NCI-H1417 (cell line): ENCODE data around the gene DCAF17.

Experiments used
- DNase-seq, 3 experiments: peaks; one replicate each; lab custom pipeline; 2025; lab: John Stamatoyannopoulos, UW

Gene DCAF17, protein sequence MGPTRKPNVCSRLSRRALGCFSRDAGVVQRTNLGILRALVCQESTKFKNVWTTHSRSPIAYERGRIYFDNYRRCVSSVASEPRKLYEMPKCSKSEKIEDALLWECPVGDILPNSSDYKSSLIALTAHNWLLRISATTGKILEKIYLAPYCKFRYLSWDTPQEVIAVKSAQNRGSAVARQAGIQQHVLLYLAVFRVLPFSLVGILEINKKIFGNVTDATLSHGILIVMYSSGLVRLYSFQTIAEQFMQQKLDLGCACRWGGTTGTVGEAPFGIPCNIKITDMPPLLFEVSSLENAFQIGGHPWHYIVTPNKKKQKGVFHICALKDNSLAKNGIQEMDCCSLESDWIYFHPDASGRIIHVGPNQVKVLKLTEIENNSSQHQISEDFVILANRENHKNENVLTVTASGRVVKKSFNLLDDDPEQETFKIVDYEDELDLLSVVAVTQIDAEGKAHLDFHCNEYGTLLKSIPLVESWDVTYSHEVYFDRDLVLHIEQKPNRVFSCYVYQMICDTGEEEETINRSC

DNA sequence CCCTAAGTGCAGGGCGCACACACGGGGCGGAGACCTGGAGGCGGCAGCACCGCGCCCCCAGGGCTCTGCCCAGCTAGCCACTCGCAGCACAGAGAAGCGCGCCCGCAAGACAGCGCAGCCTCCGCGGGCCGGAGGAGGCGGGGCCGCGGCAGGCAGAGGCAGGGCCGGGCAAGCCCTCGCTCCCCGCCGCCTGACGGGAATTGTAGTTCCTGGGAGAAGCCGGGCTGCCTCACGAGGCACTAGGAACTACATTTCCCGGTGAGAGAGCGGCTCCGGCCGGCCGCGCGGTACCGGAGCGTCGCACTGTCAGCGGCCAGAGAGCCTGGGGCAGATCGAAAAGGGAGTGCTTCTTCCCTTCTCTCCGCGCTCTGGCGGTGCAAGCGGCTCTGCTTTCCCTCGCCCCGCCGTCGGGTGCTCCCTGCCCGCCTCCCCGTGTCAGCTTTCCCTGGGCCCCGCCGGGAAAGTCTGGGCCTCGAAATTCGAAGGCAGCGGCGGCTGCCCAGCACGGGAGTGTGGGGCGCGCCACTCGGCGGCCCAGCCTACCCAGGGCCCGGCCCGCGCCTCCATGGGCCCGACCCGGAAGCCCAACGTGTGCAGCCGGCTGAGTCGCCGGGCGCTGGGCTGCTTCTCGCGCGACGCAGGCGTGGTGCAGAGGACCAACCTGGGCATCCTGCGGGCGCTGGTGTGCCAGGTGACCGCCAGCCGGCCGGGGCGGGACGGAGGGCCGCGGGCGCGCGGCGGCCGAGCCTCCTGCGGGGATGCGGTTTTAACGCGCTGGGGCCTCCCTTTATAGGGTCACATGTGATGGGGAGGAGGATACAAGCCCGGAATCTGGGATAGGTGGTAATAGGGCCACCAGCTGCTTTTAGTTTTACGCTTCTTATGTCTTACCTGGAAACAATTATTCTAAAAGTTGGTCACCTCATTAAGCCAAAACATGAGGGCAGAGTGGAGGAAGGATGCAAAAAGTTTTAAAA is at the start of gene DCAF17:
DCAF17 (plus strand) TSS at position 214 of the 977 bp plus-strand sequence; CDS start at position 566, 352 bp downstream.
- DNase-seq = peak; percentile 76 to 88 (median 87)

DNA sequence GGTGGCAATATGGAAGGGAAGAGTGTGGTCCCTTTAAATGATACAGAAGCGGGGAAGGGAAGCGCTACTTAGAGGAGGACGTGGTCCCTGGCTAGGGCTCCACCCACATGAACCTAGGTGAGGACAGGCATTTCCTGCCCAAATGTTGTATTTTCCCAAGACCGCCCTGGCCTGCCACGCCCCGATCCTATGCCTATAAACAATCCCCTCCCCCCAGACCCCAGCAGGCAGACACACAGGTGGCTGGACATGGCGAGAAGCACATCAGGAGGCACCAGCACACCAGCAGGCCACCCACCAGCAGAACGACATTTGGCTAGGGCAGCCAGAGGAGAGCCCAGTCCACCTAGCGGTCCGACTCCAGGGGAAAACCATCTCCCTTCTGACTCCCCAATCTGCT is 47.4 kb upstream of the DCAF17 start:
- no peak for DNase-seq

DNA sequence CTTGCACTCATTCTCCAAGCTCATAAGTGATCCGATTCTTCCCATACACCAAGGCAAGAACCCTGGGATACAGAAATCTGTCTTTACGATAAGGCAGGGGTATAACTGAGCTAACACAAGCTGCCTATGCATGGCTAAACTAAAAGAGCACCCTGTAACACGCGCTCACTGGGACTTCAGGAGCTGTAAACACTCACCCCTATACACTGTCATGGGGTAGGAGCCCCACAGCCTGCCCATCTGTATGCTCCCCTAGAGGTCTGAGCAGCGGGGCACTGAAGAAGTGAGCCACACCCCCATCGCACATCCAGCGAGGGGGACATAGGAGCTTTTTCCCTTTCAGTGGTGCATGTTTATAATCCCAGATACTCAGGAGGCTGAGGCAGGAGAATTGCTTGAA is 47.0 kb upstream of the DCAF17 start:
- DNase-seq = no peak

DNA sequence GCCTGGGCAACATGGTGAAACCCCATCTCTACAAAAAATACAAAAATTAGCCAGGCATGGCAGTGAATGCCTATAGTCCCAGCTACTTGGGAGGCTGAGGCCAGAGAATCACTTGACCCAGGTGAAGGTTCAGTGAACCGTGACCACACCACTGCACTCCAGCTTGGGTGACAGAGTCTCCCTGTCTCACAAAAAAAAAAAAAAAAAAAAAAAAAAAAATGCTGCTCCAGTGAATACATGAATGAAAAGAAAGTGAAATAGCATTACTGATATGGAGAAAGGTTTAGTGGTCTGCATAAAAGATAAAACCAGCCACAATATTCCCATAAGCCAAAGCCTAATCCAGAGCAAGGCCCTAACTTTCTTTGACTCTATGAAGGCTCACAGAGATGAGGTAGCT is 44.7 kb upstream of the DCAF17 start:
- no peak for DNase-seq

DNA sequence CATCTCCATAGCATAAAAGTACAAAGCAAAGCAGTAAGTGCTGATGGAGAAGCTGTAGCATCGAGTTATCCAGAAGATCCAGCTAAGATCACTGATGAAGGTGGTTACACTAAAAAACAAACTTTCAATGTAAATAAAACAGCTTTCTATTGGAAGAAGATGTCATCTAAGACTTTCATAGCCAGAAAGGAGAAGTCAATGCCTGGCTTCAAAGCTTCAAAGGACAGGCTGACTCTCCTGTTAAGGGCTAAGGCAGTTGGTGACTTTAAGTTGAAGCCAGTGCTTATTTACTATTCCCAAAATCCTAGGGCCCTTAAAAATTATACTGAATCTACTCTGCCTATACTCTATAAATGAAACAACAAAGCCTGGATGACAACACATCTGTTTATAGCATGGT is 44.2 kb upstream of the DCAF17 start:
- DNase-seq = no peak

DNA sequence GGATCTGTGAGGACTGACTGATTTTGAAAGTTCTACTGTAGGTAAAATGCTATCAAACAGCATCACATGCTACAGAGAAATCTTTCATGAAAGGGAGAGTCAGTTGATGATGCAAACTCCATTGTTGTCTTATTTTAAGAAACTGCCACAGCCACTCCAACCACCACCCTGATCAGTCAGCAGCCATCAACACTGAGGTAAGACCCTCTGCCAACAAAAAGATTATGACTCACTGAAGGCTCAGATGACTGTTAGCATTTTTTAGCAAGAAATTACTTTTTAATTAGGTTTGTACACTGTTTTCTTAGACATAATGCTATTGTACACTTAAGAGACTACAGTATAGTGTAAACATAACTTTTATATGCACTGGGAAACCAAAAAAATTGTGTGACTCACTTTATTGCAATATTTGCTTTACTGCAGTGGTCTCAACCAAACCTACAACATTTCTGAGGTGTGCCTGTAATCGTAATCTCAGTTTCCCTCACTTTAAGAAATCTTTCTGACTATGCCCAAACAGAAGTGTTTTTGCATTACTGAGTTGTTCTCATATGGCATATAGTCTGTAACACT is 43.0 kb upstream of the DCAF17 start:
- no peak for DNase-seq

DNA sequence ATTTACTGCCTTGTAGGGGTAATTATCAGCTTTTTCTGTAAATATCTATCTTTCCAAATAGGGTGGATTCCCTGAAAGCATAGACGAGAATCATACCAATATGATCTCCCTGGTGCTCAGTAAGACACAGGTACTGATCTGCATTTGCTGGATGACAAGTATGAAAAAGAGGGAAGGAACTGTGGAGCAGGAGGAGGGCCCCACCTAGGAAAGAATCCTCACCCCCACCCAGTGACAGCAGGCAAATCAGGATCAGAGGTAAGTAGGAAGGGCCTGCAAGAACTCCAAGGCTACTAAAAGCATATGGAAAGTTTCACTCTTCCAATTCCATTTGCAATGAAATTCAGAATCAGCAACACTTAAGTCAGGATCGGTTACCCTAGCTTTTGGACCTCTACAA is 42.5 kb upstream of the DCAF17 start:
- no peak for DNase-seq

DNA sequence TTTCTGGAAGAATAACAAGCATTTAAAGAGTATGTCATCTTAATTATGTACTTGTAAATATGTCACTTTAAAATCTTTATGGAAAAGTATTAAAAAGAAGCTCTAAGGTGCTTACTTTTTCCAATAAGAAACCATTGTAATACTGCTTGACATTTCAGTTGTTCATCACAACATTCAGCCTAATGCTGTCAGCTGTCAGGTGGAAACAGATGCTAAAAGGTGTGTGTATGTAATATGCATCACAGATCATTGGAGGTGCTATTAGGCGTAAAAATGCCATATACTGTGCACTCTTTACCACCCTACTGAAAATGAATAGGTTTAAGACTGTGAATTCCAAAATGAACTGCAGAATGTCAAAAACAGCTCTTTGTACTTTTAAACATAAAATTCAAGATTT is 40.5 kb upstream of the DCAF17 start:
- DNase-seq = no peak

DNA sequence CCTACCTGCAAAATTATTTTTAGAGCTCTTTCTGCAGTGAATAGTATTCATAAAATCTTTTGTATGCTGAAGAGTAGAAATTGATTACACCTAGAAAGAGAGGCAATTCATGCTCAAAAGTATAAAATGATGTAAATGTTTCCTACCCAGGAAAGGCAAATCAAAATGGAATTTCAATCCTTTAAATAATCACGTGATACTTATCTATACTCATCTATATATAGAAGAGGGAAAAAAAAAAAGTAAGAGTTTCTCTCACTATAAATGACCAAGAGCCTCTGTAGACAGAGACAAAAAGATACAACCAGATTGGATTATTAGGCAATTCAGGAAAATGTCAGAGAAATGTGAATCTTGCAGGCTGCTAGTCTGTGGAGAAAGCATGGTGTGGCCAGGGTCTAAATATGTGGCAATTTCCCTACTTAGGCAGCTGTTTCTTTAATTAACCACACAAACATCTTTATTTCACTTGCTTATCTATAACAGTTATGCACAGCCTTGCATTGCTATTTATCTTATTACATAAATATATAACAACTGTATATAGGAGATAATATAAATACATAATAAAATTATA is 39.8 kb upstream of the DCAF17 start:
- no peak for DNase-seq

DNA sequence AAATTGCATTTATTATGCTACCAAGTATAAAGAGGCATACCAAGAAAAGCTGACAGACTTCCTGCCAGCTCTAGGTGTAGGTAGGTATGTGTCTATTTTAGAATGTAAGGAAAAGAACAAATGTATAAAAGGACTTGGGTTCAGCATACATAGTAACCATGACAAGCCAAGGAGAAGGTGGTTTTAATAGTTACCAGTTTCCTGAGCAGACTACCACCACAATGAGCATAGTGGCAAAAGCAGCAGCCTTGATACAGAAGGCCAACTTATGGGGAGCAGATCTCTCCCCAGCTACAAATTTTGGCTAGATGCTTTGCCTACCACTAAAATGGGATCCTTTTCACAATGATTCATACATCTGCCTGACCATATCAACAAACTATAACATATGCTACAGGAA is 34.7 kb upstream of the DCAF17 start:
- no peak for DNase-seq

DNA sequence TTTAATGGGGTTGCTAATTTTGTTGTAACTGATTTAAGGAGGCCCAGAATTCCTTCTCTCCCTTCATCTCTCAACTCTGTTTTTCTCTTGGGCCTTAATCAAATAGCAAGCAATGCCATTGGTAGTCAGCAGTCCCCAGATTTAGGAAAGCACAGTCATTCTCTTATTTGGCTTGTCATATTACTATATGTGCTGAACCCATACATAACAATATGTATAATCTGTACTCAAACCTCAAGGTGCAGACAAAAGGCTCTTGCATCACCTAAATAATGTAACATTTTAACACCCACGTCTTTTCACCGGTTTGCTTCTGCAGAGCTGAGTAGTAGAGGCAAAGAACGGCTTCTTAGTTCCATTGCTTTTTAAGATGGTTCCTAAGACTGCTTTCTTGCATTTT is 33.6 kb upstream of the DCAF17 start:
- no peak for DNase-seq

DNA sequence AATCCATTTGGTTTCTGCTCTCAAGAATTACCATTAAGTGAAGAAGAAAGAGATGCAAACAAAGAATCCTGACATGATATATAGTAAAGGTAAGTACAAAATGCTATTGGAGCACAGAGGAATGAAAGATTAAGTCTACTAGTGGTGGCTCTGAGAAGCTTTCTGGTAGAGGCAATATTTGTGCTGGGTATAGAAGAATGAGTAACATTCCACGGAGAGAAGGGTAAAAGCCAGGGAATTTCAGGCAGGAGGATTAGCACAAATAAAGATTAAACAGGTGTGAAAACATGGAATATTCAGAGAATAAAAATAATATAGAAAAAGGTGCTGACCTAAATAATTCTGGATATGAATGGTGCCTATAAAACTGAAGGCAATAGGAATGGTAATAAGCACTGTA is 32.1 kb upstream of the DCAF17 start:
- DNase-seq = no peak

DNA sequence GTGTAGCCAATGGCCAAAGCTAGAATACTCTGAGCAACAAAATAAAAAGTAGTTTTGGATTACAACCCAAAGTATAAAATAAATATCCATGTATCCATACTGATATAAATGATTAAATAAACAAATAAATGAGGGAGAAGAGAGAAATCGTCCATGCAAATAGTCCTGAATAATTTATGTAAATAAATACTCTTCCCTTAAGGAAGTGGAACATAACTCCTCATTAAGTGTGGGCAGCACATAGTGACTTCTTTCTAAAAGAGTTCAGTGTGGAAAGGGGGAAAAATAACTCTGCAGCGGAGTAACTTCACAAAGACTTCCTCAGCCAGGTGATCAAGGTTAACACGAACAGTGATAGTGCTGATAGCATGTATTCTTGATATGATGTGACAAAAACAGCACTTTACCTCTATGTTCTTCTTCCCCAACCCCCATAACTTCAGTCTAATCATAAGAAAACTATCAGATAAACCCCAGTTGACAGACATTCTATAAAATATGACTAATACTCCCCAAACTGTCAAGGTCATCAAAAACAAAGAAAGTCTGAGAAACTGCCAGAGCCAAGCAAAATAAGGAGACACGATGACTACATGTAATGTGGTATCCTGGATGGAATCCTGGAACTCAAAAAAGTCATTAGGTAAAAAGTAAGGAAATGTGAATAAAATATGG is 31.0 kb upstream of the DCAF17 start:
- no peak for DNase-seq

DNA sequence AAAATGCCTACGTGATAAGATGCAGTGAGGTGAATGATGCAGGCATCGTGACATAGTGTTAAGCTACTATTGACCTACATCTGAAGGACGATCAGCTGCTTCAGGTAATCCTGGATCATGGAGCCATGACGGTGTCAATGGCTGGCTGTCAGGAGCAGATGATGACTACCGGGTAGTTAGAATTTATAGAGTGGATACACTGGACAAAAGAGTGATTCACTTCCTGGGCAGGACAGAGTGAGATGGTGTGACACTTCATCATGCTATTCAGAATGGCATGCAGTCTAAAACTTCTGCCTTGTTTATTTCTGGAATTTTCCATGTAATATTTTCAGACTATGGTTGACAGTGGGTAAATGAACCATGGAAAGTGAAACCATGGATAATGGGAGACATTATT is 29.8 kb upstream of the DCAF17 start:
- no peak for DNase-seq

DNA sequence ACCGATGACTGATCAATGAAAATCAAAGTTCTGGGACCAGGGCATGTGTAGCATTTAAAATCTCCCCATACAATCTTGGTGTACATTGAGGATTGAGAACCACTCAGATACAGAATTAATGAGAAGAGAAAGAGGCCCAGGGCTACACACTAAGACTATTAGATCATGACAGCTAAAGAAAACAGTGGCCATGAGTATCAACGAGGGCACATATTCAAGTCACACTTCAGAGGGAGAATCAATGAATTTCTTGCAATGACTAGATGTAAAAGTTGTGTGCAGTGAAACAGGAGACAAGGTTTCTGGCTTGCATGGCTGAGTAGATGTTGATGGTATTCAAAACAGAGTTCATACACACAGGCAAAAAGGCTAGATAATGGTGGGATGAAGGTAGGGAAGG is 29.3 kb upstream of the DCAF17 start:
- DNase-seq = no peak

DNA sequence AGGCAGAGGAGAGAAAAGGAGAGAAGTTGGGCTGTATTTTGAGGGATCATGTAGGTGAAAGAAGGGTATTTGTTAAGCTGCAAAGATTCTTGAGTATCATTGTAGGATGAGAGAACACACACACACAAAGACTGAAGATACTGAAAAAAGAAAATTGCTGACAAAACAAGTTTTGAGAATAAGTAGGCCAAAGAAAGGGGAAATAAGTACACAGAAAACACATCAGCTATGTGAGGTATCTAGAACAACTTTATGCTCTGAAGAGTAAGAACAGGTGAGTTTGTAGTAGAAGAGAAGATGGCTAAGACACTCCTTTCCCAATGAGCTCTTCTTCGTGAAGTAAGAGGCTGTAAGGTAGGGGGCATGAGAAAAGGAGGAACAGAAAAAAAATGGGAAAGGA is 28.5 kb upstream of the DCAF17 start:
- DNase-seq = no peak

DNA sequence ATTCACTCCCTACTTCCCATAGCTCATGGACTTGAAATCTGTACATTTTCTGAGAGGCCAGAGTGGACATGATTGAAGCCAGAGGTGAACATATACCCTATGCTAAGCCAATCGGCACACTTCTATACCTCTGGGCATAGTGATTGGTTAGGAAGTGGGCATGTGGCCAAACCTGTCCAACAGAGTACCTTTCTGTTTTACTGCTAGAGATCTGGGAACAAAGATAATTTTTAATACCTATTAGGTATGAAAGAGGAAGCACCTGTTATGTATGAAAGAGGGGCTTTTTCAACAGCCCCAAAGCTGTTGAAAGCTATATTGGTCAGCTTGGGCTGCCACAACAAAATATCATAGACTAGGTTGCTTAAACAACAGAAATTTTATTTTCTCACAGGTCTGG is 28.0 kb upstream of the DCAF17 start:
- no peak for DNase-seq

DNA sequence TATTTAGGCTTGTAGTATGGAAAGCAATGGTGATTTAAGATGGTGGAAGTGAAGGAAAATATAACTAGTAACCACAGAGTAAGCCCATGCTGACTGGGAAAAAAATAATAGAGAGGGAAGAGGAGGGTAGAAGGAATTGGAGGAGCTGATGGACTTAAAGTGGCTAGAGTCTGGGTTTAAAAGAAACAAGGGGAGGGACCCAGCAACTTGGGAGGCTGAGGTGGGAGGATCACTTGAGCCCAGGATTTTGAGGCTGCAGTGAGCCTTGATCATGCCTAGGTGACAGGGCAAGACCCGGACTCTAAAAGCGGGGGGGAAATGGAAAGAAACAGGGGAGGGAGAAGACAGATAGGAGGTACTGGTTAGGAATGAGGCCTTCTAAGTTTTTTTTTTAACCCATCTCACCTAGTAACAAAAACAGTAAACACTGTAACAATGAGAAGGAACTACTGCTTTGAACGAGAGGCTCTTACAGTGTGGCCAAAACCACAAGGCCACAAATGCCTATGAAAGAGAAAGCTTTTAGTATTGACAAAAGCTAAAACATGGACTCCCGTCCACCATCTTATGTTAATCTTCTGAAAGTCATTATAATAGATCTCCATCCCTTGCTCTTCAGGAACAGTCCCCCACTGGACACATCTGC is 26.9 kb upstream of the DCAF17 start:
- DNase-seq = no peak

DNA sequence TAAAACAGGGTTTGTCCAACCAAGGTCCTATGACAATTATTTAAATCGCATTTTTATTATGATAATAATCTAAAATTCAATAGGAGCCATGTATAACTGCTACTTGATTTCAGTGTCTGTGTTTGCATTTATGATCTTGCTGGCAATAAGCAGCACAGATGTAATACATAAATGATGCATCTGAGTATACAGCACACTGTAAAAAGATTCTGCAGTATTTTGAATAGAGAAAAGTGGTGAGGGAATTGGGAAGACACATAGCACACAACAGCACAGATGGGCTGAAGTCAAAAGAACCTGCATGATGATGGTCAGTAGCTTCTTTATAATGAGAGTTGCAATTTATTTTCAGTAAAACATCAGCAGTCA is 26.4 kb upstream of the DCAF17 start:
- no peak for DNase-seq

DNA sequence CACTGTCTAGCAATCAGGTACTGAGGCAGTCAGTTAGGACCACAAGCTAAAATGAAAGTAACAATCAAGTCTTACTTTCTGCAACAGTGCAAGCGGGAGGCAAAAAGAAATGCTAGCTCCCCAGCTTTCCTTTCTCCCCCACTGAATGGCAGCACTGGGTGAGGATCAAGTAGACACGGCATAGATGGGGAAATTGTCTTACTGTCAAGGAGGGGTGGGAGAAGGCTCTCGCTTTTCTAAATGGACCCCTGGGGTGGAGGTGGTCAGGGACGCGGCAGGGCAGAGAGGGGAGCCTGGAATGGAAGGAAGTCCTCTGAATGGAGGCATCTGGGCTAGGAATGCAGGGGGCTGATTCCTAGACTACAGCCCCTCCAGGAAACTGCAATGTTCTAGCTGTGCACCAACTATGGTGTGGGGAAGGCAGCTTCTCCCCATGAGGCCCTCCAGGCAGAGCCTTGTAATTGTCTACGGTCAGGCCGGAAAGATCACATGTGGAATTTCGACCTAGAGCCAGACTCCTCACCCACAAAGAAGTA is 24.5 kb upstream of the DCAF17 start:
- DNase-seq = no peak

DNA sequence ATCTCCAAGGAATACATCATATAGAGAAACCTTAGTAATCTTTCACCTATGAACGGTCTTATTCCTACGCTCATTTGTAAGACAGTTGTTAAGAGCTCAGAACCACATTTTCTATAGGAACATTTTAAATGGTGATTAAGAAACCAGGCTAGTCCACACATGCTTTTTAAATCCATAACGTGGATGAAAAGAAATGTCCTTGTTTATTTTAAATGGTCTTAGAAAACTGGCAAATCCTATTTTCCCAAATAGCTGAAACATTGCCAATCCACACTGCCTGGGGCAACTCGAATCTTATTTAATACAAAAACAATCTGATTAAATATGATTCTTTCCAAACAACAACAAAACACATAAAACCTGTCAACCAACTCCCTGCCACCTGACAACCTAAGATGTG is 23.9 kb upstream of the DCAF17 start:
- no peak for DNase-seq
